ENCODE data around the gene PLRG1. TPM values are rescaled to one million over a fixed set of nuclear protein-coding genes. Genes with fewer than 3 reads are reported as not detected.

The PLRG1 gene
- total RNA-seq, 3 donors from 2014 or later: 58.1 to 69.4 (median 63.1) TPM

GRCh38 chr4:154566639-154567204 lies 16.5 kb upstream of the PLRG1 start:
- H3K4me1 ChIP-seq (ENCODE audit: low read depth): no peaks in the 10 kb centered on the region
- no peak overlapping the region for H3K4me3 ChIP-seq
- no peaks in the 10 kb centered on the region for H3K36me3 ChIP-seq (ENCODE audit: low read depth)
- TF ChIP-seq CTCF (IDR thresholded peaks at IDR 0.05): no peak
- H3K9me3 ChIP-seq: no peaks in the 10 kb centered on the region
- no peak for ATAC-seq
- intact Hi-C loops (cut with DNase I, micrococcal nuclease): no loop called here
- no peak for DNase-seq

GRCh38 chr4:154565704-154566103 lies 15.5 kb upstream of the PLRG1 start:
- TF ChIP-seq CTCF (IDR thresholded peaks at IDR 0.05): no peak
- H3K4me3 ChIP-seq: no peak overlapping the region
- H3K4me1 ChIP-seq (ENCODE audit: low read depth): no peaks in the 10 kb centered on the region
- DNase-seq (no peak), ATAC-seq (no peak)
- intact Hi-C loops (cut with DNase I, micrococcal nuclease): no loop called here
- no peaks in the 10 kb centered on the region for H3K9me3 ChIP-seq
- no peaks in the 10 kb centered on the region for H3K36me3 ChIP-seq (ENCODE audit: low read depth)

DNA sequence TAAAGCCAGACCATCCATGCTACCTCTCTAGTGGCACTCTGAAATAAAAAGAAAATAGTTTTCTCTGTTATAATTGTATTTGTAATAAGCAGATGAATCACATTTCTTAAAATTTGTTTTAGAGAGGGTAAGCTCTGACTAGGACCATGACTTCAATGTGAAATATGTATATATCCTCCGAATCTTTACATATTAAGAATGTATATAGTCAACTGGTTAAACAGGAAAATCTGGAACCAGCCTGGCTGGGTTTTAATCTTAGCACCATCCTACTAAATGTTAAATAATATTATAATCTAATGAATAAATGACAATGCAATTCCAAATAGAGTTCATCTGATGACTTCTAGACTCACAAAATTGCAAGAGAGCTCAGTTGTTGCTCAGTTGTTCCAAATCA lies 14.1 kb upstream of the PLRG1 start:
- H3K4me3 ChIP-seq: no peak overlapping the region
- intact Hi-C loops (cut with DNase I, micrococcal nuclease): no loop called here
- no peak for ATAC-seq
- DNase-seq: no peak
- peaks cover 6% of the 10 kb centered on the region for H3K4me1 ChIP-seq (ENCODE audit: low read depth)
- H3K36me3 ChIP-seq (ENCODE audit: low read depth): no peaks in the 10 kb centered on the region
- TF ChIP-seq CTCF (IDR thresholded peaks at IDR 0.05): no peak
- H3K9me3 ChIP-seq: no peaks in the 10 kb centered on the region

DNA sequence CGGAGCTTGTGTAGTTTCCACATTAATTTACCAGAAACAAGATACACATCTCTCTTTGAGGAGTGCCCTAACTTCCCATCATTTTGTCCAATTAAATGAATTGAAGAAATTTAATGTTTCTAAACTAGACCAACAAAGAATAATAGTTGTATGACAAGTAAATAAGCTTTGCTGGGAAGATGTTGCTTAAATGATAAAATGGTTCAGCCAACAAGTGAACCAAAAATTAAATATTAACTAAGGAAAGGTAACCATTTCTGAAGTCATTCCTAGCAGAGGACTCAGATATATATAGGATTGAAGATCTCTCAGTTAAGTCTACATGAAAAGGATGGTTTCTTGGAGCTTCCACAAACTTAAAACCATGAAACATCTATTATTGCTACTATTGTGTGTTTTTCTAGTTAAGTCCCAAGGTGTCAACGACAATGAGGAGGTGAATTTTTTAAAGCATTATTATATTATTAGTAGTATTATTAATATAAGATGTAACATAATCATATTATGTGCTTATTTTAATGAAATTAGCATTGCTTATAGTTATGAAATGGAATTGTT lies 12.6 kb upstream of the PLRG1 start, which contains the start of gene FGB:
TSS of gene FGB (plus strand) at position 315 of the 558 bp plus-strand sequence. CDS start at position 323, 8 bp downstream.
- Histone ChIP-seq H3K9me3 (no peaks in the 10 kb centered on the region), H3K4me1 (ENCODE audit: low read depth) (peaks cover 6% of the 10 kb centered on the region), H3K4me3 (no peak within 1 kb of the TSS), H3K36me3 (ENCODE audit: low read depth) (no peaks in the 10 kb centered on the region)
- intact Hi-C loops (cut with DNase I, micrococcal nuclease): no loop called here
- no peak for TF ChIP-seq CTCF (IDR thresholded peaks at IDR 0.05)
- no peak for ATAC-seq
- DNase-seq: no peak

- H3K9me3 ChIP-seq: no peaks in the 10 kb centered on the region
- TF ChIP-seq CTCF (IDR thresholded peaks at IDR 0.05): no peak
- no peaks in the 10 kb centered on the region for H3K36me3 ChIP-seq (ENCODE audit: low read depth)
- peaks cover 6% of the 10 kb centered on the region for H3K4me1 ChIP-seq (ENCODE audit: low read depth)
- ATAC-seq (no peak), DNase-seq (no peak)
- intact Hi-C loops (cut with DNase I, micrococcal nuclease): no loop called here
- H3K4me3 ChIP-seq: no peak overlapping the region
Measured at GRCh38 chr4:154560824-154561231, 10.6 kb upstream of the PLRG1 start.

Data from mucosa of descending colon (tissue), 3 donors.